Endothelial cell of umbilical vein (primary cell): ENCODE measurements around the gene MROH9. TPM values are rescaled to one million over a fixed set of nuclear protein-coding genes. Genes with fewer than 3 reads are reported as not detected.

Source experiments
- BruUV-seq: library from RNA; stranded (reverse); fragments of 400-500 nt; replicated peaks from 2 replicates; lab custom pipeline; 2021; lab: Mats Ljungman, UMichigan
- CTCF ChIA-PET: fragments of 300-600, 350-600 bp; sonication (Branson Sonifier 250); formaldehyde crosslinking; loops from one replicate; lab custom pipeline; 2021; ENCODE audit warnings: antibody characterized with exemption, inconsistent platforms; lab: Charles Lee
- POLR2A ChIA-PET: fragments of 300-600, 350-600 bp; sonication (Branson Sonifier 250); formaldehyde crosslinking; loops from one replicate; lab custom pipeline; 2021; ENCODE audit warnings: antibody characterized with exemption, inconsistent platforms; lab: Charles Lee
- DNase-seq: peaks from one replicate; pipeline ENCODE4 v3.0.0-alpha.2; 2011; ENCODE audit warnings: low read depth, low spot score
- FAIRE-seq: peaks from 2 replicates; lab custom pipeline; 2011; peaks lifted over from hg19 to GRCh38; lab: Jason Lieb, UNC
- H2AFZ ChIP-seq: 2 replicates; pipeline ENCODE4 v1.6.0; 2012; ENCODE audit warnings: low read depth, low read length, control low read depth, inconsistent platforms
- H3K27ac ChIP-seq: 2 replicates; pipeline ENCODE4 v1.5.1; 2011; ENCODE audit warnings: low read depth, mild to moderate bottlenecking, control low read depth, low read length, moderate library complexity; ENCODE audit not compliant: insufficient read depth
- H3K27me3 ChIP-seq, 2 experiments: 2 replicates each; pipeline versions ENCODE4 v1.6.0 to v1.6.1; 2011; ENCODE audit warnings: low read length in 2 of 2, mixed read lengths in 1 of 2; ENCODE audit not compliant: control insufficient read depth in 2 of 2, insufficient read depth in 2 of 2
- H3K36me3 ChIP-seq, 2 experiments: 2 replicates in 1 of 2; 3 replicates in 1 of 2; pipeline ENCODE4 v1.5.1; 2011; ENCODE audit warnings: low read length in 2 of 2, mild to moderate bottlenecking in 1 of 2, moderate library complexity in 1 of 2; ENCODE audit not compliant: control insufficient read depth in 2 of 2, insufficient read depth in 2 of 2; ENCODE audit errors: extremely low read depth in 1 of 2
- H3K4me1 ChIP-seq: 3 replicates; pipeline ENCODE4 v1.5.1; 2011; ENCODE audit warnings: mild to moderate bottlenecking, low read length; ENCODE audit not compliant: control insufficient read depth, insufficient read depth; ENCODE audit errors: extremely low read depth
- H3K4me2 ChIP-seq: 2 replicates; pipeline ENCODE4 v1.6.1; 2011; ENCODE audit warnings: low read length, control low read depth, mixed read lengths; ENCODE audit not compliant: insufficient read depth
- H3K4me3 ChIP-seq, 3 experiments: fragments of 200-600 bp in 1 of 3; sonication (generic), shearing (Covaris generic) in 1 of 3; replicated peaks in 1 of 3; 2 replicates each; pipeline ENCODE4 v1.5.1; 2011 to 2016; ENCODE audit warnings: control low read depth in 3 of 3, low read length in 3 of 3, mild to moderate bottlenecking in 2 of 3, inconsistent platforms in 1 of 3, low read depth in 1 of 3, moderate library complexity in 1 of 3; ENCODE audit not compliant: insufficient read depth in 1 of 3
- H3K79me2 ChIP-seq: 2 replicates; pipeline ENCODE4 v1.6.0; 2012; ENCODE audit warnings: low read length, inconsistent platforms; ENCODE audit not compliant: control insufficient read depth, insufficient read depth
- H3K9ac ChIP-seq: replicated peaks from 2 replicates; pipeline ENCODE3; 2011; ENCODE audit warnings: low read length, control low read depth; ENCODE audit not compliant: insufficient read depth; ENCODE audit errors: extremely low read depth
- H3K9me1 ChIP-seq: replicated peaks from 3 replicates; pipeline ENCODE4 v1.6.0; 2011; ENCODE audit warnings: mild to moderate bottlenecking, low read length; ENCODE audit not compliant: control insufficient read depth, insufficient read depth; ENCODE audit errors: extremely low read depth
- H3K9me3 ChIP-seq: replicated peaks from 2 replicates; pipeline ENCODE4 v1.5.1; 2012; ENCODE audit warnings: low read length, inconsistent platforms; ENCODE audit not compliant: control insufficient read depth, insufficient read depth
- H4K20me1 ChIP-seq: replicated peaks from 2 replicates; pipeline ENCODE3; 2011; ENCODE audit warnings: mild to moderate bottlenecking, low read length; ENCODE audit not compliant: control insufficient read depth, insufficient read depth; ENCODE audit errors: extremely low read depth
- CTCF ChIP-seq, 2 donors: IDR thresholded peaks; 1 replicate in 1 of 2; 2 replicates in 1 of 2; pipeline ENCODE4 v1.5.1; 2011; ENCODE audit warnings: low read length in 2 of 2, mild to moderate bottlenecking in 2 of 2, moderate library complexity in 2 of 2, control low read depth in 1 of 2, inconsistent platforms in 1 of 2, low read depth in 1 of 2; ENCODE audit not compliant: insufficient read depth in 1 of 2; ENCODE audit errors: extremely low read depth in 1 of 2
- FOS ChIP-seq: IDR thresholded peaks from 2 replicates; pipeline ENCODE4 v1.6.1; 2011; ENCODE audit warnings: mild to moderate bottlenecking, low read length, moderate library complexity, borderline replicate concordance; ENCODE audit not compliant: insufficient read depth
- GATA2 ChIP-seq: IDR thresholded peaks from 2 replicates; pipeline ENCODE4 v1.7.0; 2011; ENCODE audit warnings: low read depth, mild to moderate bottlenecking, moderate library complexity, mixed read lengths, low read length; ENCODE audit not compliant: insufficient read length, insufficient read depth
- MAX ChIP-seq: IDR thresholded peaks from 2 replicates; pipeline ENCODE4 v1.6.1; 2011; ENCODE audit not compliant: insufficient read depth, insufficient read length
- MYC ChIP-seq: IDR thresholded peaks from one replicate; pipeline ENCODE4 v1.6.1; 2011; ENCODE audit warnings: mild to moderate bottlenecking, low read depth, low read length
- POLR2A ChIP-seq: IDR thresholded peaks from 2 replicates; pipeline ENCODE4 v1.6.1; 2012; ENCODE audit warnings: low read depth, mild to moderate bottlenecking, control low read depth, low read length
- POLR2AphosphoS5 ChIP-seq: IDR thresholded peaks from 2 replicates; pipeline ENCODE4 v1.6.1; 2012; ENCODE audit warnings: low read depth, mild to moderate bottlenecking, control low read depth, low read length, moderate library complexity; ENCODE audit not compliant: insufficient read depth
- dilution Hi-C: fragments of 300-500 bp; cut with MboI; formaldehyde crosslinking; loops from one replicate; pipeline ENCODE4 v1.15.0; 2019; ENCODE audit warnings: low sequenced_read_pairs; ENCODE audit not compliant: extremely low pct_ligation_motif_present
- intact Hi-C: fragments of 100-400 bp; cut with micrococcal nuclease; formaldehyde crosslinking; loops from one replicate; pipeline ENCODE4 v1.10.0; 2022
- polyA plus RNA-seq, 4 experiments: library from polyadenylated mRNA; depleted of rRNA in 3 of 4; stranded (reverse) in 3 of 4; unstranded in 1 of 4; fragments of >200 nt; gene quantifications; 2 replicates each; pipeline versions ENCODE4 v1.2.1 to v1.2.3, GENCODE V29; 2011 to 2012; ENCODE audit warnings: missing spikeins in 1 of 4
- total RNA-seq: library from RNA; stranded (reverse); gene quantifications from 2 replicates; pipeline ENCODE4 v1.2.3, GENCODE V29; 2021

The MROH9 gene
- total and polyA plus RNA-seq, 2 donors (not counting 3 experiments of a cell fraction or from before 2014, with no cell fraction given), result not detected

GRCh38 chr1:171081314-171081753 lies 146.0 kb downstream of the MROH9 start:
- no peaks in the 10 kb centered on the region for H3K9me1 ChIP-seq
- intact Hi-C loops (loop anchor here (1.0 kb wide), 2 partner anchors 107 to 145 kb away; no protein-coding TSS in a partner anchor), dilution Hi-C loops (no loop called here)
- no peak overlapping the region for H2AFZ ChIP-seq
- no peak overlapping the region for H3K9ac ChIP-seq
- no TSS peak for BruUV-seq
- ChIA-PET POLR2A (no interaction called here), CTCF (interaction anchor here (0.7 to 2.8 kb wide), 6 partner anchors 9 to 232 kb away, joined by 3 to 12 read pairs (median 6); partner anchors contain the start of genes FMO3 and FMO4)
- TF ChIP-seq CTCF (IDR thresholded peaks at IDR 0.05; ENCODE audit: extremely low read depth in 1 of 2, insufficient read depth in 1 of 2, low read depth in 1 of 2, low read length in 2 of 2), result peak in 1 of 2 donors; percentile 1
- no peak for TF ChIP-seq GATA2
- no peak overlapping the region for H3K27ac ChIP-seq
- DNase-seq (peak; percentile 18), FAIRE-seq (no peak)
- H3K4me3 ChIP-seq, result no peak overlapping the region
- no peaks in the 10 kb centered on the region for H3K79me2 ChIP-seq
- H3K4me2 ChIP-seq, result no peak overlapping the region
- H3K4me1 ChIP-seq, result no peaks in the 10 kb centered on the region
- H3K9me3 ChIP-seq, result no peaks in the 10 kb centered on the region
- no peaks in the 10 kb centered on the region for H3K27me3 ChIP-seq
- H3K36me3 ChIP-seq, result no peaks in the 10 kb centered on the region
- no peaks in the 10 kb centered on the region for H4K20me1 ChIP-seq

- dilution Hi-C loops, result no loop called here
- no peaks in the 10 kb centered on the region for H3K27me3 ChIP-seq
- no peak overlapping the region for H3K4me3 ChIP-seq
- ChIA-PET CTCF (interaction anchor here (1.0 to 2.8 kb wide), 5 partner anchors 9 to 232 kb away, joined by 3 to 12 read pairs (median 7); partner anchors contain the start of genes FMO3 and FMO4), POLR2A (no interaction called here)
- H3K9me1 ChIP-seq, result no peaks in the 10 kb centered on the region
- no peak overlapping the region for H3K27ac ChIP-seq
- DNase-seq, result no peak
- no peaks in the 10 kb centered on the region for H3K9me3 ChIP-seq
- TF ChIP-seq GATA2 (no peak), CTCF (IDR thresholded peaks at IDR 0.05; ENCODE audit: extremely low read depth in 1 of 2, insufficient read depth in 1 of 2, low read depth in 1 of 2, low read length in 2 of 2) (no peak), POLR2AphosphoS5 (no peak), MAX (no peak), POLR2A (no peak), FOS (no peak), MYC (no peak)
- H2AFZ ChIP-seq, result no peak overlapping the region
- no peaks in the 10 kb centered on the region for H3K79me2 ChIP-seq
- no peak for FAIRE-seq
- H3K4me2 ChIP-seq, result no peak overlapping the region
- H3K9ac ChIP-seq, result no peak overlapping the region
- no TSS peak for BruUV-seq
- no peaks in the 10 kb centered on the region for H4K20me1 ChIP-seq
- no peaks in the 10 kb centered on the region for H3K4me1 ChIP-seq
- H3K36me3 ChIP-seq, result no peaks in the 10 kb centered on the region
- intact Hi-C loops, result loop anchor here (1.0 kb wide), 2 partner anchors 107 to 145 kb away; no protein-coding TSS in a partner anchor
These were observed 146.4 kb downstream of the MROH9 start for GRCh38 chr1:171081763-171082201.
